Stimulated activated naive CD4-positive, alpha-beta T cell (primary cell): ENCODE data around the gene MAP3K5.

Experiments used
- DNase-seq, 6 experiments: peaks; one replicate each; lab custom pipeline; 2025; lab: John Stamatoyannopoulos, UW

Gene MAP3K5

DNA sequence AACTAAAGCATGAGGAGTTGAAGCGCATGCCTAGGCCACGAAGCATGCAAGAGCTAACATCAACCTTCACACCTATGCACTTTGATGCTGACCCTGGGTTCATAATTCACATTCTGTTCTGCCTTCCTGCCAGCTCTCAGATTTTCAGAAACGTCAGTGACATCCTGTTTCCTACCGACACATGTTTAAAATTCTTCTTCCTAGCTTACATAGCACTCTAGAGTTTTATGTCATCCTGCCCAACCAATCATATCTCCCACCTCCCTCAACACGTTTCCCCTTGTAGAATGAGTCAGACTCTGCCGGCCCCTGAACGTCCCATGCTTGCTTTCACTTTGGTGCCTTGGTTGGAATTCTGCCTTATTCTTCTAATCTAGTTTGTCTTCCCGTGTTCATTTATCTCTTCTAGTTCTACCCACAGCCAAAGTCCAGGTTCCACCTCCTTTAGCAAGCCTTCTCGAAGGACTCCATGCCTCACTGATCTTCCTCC is 144.9 kb downstream of the MAP3K5 start:
- DNase-seq = peak in 4 of 6 experiments; percentile 5 to 36 (median 22)

DNA sequence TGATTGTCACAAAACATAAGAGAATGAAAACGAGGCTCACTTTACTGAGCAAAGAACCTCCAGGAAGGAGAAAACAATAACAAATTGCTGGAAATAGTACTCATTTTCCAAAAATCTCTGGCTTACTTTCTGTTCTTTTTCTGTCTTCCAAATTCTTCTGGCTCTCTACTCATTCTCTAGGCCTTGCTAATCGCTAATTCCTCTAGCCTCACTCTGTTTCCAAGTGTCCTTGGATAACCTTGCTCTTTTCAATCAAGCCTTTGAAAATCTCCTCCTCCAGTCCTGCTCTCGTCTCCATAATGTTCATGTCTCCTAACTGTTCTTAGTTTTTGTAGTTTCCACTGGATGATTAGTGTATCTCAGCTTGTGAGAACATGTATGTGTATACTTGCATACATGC is 145.9 kb downstream of the MAP3K5 start:
- no peak for DNase-seq

DNA sequence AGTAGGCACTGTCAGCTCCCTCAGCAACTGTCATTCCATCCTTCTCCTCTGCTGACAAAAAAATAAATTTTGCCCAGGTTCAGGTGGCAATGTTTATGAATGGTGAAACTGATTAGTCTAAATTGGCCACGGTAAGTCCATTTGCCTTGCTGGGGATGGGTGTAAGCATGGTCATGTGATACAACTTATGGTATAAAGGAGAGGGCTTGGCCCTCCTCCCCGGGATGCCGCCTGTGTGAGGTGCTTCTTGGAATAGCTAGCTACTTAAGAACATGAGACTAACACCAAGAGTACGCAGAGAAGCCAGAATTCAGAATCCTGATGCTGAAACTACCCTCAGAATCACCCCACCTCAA is 147.7 kb downstream of the MAP3K5 start:
- no peak for DNase-seq

DNA sequence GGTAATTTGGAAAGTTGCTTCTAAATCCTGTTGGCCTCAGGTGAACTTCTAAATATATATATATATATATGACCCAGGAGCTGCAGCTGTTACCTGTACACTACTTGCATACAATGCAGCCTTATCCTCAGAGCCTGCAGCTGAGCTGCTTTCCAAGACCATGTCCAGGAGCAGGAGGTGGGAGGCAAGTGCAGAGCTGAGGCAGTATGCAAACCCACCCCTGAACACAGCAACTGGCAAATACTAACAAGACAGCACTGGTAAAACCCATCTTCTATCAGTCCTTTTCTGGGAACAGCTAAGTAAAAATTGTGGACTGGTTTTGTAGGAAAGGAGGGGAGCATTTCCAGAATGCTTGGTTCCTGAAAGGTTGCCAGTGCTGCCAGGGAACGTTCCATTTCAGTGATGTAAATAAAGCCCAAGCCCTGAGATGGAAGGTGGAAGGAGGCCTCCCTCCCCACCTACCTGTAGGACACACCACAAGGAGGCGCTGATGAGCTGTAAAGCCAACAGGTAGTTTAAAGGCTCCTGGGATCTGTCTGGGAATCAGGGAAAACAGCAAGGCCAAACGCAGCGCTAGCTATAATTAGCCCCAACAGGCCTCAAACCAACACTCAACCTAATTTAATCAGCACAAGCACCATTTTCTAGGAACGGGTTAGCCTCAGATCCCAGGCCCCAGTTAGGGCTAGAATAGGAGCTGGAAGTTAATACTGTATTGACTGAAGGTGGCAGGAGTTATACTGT is 148.3 kb downstream of the MAP3K5 start:
- DNase-seq = peak; percentile 18 to 80 (median 66)

DNA sequence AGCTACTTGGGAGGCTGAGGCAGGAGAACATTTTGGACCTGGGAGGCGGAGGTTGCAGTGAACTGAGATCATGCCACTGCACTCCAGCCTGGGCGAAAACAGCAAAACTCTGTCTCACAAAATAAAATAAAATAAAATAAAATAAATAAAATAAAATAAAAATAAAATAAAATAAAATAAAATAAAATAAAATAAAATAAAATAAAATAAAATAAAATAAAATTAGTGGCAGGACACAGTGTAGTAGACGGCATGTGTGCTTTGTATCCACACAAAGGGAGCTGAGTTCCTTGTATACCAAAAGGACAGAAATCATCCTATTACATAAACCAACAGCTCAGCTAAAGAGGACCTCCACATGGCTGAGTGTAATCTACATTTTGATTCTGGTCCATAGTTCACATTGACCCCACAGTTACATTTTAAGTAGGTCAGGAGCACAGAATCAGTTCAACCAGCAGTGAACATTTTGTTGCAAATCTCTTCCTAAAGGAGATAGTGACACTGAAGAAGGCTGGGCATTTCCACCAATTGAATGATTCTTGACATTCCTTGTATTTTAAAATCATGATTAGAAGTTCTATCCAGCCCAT is 150.3 kb downstream of the MAP3K5 start:
- DNase-seq = no peak

DNA sequence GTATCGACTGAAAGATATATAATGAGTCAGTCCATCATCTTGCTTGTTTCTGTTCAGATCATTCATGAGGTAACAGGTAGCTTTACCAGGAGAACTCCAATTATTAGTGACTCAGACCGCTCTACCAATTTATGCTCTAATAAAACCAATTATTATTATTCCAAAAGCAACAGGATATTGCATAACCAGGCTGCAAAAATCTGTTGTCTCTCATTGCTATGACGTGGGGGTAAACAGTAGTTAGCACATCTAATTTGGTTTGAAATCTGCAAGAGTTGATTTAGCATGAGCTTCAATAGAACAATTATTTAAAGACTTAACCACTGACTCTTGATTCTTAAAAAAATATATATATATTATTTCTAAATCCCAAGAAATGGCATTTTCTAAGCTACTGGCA is 151.1 kb downstream of the MAP3K5 start:
- DNase-seq = no peak

DNA sequence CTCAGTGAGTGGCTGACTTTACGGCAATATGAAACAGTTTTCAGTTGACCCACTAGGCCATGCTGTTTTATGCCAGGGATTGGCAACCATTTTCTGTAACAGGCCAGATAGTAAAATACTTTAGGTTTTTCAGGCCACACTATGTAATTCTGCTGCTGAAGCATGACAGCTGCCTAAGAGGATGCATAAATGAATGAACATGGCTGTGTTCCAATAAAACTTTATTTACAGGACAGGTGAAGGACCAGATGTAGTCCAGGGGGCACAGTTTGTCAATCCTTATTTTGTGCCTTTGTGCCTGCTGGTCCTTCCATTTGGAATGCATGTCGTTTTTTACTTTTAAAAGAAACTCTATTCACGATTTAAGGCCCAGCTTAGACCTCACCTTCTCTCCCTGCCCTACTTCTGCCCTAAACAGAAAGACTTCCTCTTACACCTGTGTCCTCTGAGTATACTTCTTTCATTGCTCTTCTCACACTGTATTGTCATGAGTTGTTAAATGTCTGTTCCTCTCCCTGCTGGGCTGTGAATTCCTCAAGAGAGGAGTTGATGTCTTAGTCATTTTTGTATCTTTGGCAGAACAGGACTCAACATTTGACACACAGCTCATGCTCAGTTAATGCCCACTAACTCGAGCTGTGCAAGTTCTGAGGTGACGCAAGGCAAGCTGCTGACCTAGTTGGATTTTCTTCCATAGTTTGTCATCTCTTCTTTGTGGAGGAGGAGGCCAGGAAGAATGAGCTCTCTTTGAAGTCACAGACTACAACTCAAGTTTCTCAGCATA is 152.0 kb downstream of the MAP3K5 start:
- no peak for DNase-seq

DNA sequence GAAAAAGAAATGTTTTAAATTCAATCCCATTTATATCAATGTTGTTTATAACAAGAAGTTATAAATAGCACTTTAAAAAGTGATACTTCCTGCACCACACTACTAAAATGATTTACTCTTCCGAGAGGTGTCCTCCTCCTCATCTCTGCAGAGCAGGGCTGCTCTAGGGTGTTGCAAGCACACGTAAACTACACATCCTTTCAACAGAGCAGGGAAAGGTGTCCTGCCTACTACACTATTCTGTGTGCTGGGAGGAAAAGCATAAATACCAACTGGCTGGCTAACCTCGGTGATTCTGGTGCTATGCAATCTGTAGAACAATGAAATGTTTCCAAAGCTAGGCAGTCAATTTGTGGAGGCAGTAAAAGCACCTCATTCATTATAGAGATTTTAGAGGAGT is 152.6 kb downstream of the MAP3K5 start:
- no peak for DNase-seq

DNA sequence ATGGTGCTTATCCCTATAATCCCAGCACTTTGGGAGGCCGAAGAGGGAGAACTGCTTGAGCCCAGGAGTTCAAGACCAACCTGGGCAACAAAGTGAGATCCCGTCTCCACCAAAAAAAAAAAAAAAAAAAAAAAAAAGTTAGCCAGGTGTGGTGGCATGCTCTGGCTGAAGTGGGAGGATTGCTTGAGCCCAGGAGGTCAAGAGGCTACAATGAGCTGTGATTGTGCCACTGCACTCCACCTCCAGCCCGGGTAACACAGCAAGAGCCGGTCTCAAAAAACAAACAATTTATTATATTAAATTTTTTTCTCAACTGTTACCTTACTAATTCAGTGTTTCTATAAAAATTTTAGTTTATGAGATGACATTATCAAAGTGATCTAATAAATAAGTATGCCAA is 156.7 kb downstream of the MAP3K5 start:
- DNase-seq = no peak

DNA sequence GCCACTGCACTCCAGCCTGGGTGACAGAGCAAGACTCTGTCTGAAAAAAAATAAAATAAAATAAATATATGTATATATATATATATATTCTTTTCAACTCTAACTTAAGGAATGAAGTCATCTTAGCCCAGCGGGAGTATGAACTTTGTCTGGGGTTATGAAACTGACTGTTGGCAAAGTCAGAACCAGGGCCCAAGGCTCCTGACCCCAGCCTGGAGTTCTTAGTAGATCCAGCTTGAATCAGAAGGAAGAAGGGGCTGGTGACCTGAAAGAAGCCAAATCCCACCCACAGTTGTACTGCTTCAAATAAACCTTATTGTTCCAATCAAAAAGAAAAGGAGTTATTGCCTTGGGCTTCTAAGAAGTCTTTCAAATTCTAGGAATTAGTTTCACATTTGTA is 158.9 kb downstream of the MAP3K5 start:
- no peak for DNase-seq

DNA sequence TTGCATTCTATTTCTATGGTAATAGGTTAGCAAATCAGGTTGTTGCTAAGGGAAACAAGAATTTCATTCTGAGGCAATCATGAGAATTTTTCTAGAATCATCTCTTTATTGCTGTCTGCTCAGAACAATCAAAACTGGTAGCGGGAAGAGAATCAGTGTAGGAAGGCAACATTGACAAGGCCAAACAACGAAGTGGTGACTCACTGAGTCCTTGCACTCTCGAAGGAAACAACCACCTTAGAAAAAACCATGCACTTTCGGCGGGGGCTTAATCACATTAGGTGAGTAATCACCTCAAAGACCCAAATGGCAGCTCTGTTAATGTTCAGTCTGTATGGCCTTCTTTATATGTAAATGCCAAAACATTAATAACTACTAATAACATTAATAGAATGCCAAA is 163.3 kb downstream of the MAP3K5 start:
- DNase-seq = no peak

DNA sequence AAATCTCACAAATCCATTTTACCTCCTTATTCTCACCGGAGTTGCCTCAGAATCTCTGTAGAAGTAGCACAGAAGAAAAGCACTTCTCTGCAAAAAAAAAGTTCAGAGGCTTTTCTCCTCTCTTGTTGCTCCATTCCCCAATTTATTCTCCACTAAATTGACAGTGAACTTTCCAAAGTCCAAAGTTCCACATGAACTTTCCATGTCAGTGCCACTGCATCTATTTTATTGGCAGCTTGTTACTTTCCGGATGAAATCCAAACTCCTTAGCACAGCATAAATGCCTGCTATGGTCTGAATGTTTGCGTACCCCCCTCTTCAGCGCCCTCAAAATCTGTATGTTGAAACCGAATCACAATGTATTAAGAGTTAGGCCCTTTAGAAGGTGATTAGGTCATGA is 165.1 kb downstream of the MAP3K5 start:
- DNase-seq = no peak

DNA sequence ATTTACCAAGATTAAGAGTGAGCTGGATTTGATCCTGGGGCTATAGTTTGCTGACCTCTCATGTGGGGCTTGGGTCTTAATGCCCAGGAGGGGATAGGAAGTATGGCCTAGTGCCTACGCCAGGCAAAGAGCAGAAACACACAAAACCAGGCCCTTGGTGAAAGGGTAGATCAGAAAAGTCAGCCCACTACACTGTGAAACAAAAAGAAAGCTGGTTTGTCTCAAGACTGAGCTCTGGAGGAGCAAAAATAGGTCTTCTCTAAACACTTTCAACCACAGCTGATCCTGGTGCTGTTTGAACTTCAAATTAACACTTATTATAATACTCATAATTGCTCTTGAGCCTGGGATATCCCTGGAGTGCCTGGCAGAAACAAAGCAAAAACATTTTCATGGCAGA is 167.0 kb downstream of the MAP3K5 start:
- no peak for DNase-seq

DNA sequence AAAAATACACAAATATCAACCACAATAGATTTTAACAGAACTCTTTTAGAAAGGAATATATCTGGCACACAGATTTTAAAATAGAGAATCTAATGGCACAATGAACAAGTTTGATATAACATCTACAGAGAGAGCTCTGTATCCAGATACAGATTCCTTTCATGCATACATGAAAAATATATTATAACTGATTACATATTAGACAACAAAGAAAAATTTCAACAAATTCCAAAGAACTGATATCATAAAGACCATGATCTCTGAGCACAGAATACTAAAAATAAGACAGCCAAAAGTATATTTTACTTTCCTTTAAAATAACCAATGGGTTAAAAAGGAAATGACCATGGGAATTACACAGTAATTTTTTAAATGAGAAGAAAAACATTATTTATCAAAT is 167.9 kb downstream of the MAP3K5 start:
- DNase-seq = no peak

DNA sequence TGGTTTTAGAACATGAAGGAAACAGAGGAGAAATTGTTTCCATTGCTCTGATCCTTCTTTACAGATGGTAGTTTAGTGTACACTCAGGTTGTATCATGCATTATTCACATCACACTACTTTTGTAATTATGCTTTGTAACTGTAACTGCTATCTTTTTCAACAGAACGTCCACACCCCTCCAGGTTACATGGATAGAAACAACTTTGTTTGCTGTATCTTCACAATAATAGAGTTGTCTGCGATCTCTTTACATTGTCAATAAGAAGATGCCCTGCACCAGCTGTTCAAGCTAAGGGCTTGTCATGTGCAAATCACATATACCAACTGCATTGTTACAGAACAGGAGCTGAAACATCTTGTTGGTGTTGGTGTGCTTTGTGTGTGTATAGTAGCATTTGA is 174.2 kb downstream of the MAP3K5 start:
- DNase-seq = no peak

DNA sequence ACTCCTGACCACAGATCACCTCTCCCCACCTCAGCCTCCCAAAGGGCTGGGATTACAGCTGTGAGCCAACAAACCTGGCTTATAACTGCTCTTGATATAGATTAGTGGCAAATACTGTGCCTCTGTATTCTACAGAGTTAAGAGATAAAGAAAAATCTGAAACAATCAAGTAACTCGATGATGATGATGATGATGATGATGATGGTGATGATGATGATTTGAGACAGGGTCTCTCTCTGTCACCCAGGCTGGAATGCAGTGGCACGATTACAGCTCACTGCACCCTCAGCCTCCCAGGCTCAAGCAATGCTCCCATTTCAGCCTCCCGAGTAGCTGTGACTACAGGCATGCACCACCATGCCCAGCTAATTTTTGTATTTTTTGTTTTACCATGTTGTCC is 175.8 kb downstream of the MAP3K5 start:
- no peak for DNase-seq

DNA sequence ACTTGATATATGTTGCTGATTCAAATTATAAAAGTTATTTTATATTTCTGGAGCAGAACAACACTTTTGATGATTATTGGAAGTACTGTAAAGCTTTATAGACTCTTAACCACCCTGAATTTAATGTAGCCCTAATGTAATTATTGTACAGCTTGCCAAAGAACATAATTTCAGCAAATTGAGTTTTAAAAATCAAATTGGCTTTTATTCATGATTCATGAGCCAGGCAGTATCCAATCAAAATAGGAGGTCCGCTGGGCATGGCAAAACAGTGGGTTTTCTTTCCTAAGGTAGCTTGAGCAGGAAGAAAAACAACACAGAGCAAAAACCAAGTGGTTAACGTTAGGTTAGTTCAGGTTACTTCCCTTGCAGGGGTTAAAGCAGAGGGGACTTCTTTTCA is 177.3 kb downstream of the MAP3K5 start:
- DNase-seq = no peak

DNA sequence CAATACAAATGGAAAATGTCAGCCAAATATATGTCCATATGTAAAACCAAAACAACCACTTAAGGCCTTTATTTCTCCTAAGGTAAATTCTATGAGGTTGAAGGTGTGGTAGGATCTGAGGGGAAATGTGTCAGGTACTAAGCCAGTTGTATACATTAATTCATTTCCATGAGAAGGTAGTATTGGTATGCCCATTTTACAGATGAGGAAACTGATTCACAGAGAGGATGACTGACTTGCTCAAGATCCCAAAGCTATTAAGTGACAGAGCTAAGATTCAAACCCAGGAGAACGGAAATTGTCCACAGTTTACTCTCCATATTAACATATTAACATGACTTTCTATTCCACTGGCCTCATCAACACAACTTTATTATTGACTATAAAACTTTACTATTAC is 177.9 kb downstream of the MAP3K5 start:
- DNase-seq = no peak

DNA sequence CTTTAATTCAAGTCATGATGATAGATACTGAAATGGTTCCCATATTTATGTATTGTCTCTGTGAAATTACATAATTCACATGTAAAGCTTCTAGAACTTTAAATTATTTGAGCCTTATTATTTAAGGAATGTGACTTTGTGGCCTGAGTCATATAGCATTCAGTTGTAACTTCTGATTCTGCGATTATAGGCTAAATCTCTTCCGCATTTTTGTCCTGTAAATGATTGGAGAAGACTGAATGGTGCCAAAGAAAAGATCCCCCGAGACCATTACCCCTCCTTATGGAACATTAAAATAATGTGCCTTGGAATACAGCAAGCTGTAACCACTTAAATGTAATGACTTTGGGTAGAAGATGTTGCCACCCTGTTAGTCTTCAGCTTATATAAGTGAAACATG is 178.8 kb downstream of the MAP3K5 start:
- no peak for DNase-seq

DNA sequence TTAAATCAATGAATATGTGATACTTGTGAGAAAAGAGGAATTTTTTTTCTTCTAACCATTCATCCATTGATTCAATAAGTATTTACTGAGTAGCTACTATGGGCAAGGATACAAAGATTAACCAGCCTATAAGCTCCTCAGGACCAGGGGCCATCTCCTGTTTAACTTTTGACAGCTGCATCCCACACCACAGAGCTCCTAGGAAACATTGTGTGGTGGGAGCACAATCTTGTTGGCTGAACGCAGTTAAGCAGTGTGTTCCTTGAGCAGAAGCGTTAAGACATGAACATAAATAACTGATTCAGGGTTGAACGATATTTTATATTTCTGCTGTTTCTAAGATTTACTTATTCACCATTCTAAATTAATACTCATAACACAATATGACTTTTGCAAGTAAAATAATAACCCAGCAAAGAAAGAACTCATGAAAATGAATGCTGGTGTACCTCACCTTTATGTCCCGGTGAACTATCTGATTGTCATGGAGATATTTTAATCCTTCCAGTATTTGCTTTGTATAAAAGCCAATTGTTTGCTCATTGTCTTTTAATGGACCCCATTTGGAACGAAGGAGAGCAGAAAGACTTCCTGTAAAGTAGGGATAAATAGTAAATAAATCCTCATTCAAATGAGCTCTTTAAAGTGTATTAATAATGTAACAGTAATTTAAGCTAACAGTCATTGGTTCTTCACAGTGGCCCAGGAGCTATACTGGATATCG is 179.4 kb downstream of the MAP3K5 start:
- no peak for DNase-seq

DNA sequence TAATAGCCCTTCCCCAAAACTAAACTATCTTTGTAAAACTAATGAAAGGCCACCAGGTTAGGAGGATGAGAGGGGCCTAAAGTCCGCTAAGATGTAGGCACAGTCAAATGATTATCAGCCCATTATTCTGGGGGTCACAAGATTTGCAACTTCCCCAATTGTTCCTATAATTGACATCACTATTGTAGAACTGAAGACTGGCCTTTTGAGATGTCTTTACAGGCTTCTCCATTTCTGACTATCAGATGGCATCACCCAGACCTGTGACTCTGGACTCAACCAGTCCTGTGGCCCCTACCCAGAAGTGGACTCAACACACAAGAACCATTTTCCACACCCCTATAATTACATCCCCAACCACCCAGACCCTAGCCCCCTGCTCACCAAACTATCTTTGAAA is 180.5 kb downstream of the MAP3K5 start:
- DNase-seq = no peak

DNA sequence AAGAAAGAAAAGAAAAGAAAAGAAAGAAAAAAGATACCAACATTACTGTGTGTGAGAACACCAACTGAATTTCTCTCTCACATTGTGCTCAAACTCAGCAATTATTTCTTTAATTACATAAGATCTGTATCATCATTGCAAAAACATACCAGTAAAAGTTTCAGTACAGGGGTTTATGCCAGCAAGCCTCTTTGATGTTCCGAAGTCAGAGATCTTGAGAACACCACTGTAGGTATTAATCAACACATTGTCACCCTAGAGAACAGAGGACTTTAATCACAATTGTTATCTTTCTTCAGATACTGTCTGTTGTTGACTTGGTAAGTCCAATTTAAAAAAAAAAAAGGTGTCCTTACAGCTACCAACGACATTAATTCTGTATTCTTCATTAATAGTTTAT is 181.1 kb downstream of the MAP3K5 start:
- DNase-seq = no peak
